ENCODE data around the gene DCLK3. TPM values are rescaled to one million over a fixed set of nuclear protein-coding genes. Genes with fewer than 3 reads are reported as not detected.

DCLK3 gene
- total RNA-seq, 1 experiment from 2014 or later = not detected

DNA sequence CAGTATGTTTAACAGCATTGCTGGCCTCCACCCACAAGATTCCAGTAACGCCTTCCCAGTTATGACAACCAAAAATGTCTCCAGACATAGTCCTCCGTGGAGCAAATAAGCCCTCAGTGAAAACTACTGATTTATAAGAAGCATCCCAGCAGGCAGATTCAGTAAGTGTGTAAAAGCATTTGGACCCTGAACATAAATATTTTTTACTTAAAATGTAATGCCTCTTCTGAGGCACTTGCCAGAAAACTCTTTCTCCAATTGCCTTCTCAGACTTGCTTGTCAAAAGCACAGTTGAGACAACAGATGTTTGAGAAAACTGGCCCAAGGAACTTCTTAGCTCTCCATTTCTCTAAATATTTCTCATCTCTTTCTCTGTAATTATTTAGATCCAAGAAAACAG is 31.8 kb upstream of the DCLK3 start:
- no peak overlapping the region for H3K27ac Mint-ChIP-seq (ENCODE audit: unreplicated experiment)
- BruUV-seq (replicated peaks) = no TSS peak
- no peaks in the 10 kb centered on the region for H3K4me1 Mint-ChIP-seq (ENCODE audit: low read depth, unreplicated experiment)
- H3K4me3 Mint-ChIP-seq (ENCODE audit: low read depth, unreplicated experiment) = no peak overlapping the region
- H3K9me3 Mint-ChIP-seq (ENCODE audit: low read depth, unreplicated experiment) = no peaks in the 10 kb centered on the region
- H3K27me3 Mint-ChIP-seq (ENCODE audit: unreplicated experiment) = peaks cover 53% of the 10 kb centered on the region
- intact Hi-C loops (cut with micrococcal nuclease; ENCODE audit: unreplicated experiment) = no loop called here
- CTCF ChIA-PET = no interaction called here
- H3K36me3 Mint-ChIP-seq (ENCODE audit: insufficient read depth, unreplicated experiment) = no peaks in the 10 kb centered on the region
- no peak for DNase-seq
- TF ChIP-seq, protein P1, sequence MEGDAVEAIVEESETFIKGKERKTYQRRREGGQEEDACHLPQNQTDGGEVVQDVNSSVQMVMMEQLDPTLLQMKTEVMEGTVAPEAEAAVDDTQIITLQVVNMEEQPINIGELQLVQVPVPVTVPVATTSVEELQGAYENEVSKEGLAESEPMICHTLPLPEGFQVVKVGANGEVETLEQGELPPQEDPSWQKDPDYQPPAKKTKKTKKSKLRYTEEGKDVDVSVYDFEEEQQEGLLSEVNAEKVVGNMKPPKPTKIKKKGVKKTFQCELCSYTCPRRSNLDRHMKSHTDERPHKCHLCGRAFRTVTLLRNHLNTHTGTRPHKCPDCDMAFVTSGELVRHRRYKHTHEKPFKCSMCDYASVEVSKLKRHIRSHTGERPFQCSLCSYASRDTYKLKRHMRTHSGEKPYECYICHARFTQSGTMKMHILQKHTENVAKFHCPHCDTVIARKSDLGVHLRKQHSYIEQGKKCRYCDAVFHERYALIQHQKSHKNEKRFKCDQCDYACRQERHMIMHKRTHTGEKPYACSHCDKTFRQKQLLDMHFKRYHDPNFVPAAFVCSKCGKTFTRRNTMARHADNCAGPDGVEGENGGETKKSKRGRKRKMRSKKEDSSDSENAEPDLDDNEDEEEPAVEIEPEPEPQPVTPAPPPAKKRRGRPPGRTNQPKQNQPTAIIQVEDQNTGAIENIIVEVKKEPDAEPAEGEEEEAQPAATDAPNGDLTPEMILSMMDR (IDR thresholded peaks at IDR 0.05; ENCODE audit: unreplicated experiment) = no peak

DNA sequence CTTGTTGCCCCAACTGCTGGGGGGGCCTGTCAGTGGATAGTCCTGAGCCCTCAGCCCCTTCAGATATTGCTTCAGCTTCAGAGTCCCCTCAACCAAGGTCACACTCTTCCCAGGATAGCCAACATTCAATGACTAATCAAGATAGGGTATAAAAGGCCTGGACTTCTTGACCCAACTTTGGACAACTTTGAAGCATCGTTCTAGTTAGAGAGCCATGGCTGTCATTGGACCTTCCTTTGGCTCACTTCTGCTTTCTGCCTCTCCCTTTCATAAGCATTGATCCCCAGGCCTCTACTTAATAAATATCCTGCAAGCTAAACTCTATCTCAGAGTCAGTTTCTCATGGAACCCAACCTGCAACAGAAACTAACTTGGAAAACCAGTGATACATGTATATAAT is 31.3 kb upstream of the DCLK3 start:
- BruUV-seq (replicated peaks) = no TSS peak
- DNase-seq = no peak
- intact Hi-C loops (cut with micrococcal nuclease; ENCODE audit: unreplicated experiment) = no loop called here
- Mint-ChIP-seq H3K36me3 (ENCODE audit: insufficient read depth, unreplicated experiment) (no peaks in the 10 kb centered on the region), H3K27me3 (ENCODE audit: unreplicated experiment) (peaks cover 53% of the 10 kb centered on the region), H3K9me3 (ENCODE audit: low read depth, unreplicated experiment) (no peaks in the 10 kb centered on the region), H3K27ac (ENCODE audit: unreplicated experiment) (no peak overlapping the region), H3K4me3 (ENCODE audit: low read depth, unreplicated experiment) (no peak overlapping the region), H3K4me1 (ENCODE audit: low read depth, unreplicated experiment) (no peaks in the 10 kb centered on the region)
- TF ChIP-seq, protein P1 (IDR thresholded peaks at IDR 0.05; ENCODE audit: unreplicated experiment) = no peak
- CTCF ChIA-PET = no interaction called here

DNA sequence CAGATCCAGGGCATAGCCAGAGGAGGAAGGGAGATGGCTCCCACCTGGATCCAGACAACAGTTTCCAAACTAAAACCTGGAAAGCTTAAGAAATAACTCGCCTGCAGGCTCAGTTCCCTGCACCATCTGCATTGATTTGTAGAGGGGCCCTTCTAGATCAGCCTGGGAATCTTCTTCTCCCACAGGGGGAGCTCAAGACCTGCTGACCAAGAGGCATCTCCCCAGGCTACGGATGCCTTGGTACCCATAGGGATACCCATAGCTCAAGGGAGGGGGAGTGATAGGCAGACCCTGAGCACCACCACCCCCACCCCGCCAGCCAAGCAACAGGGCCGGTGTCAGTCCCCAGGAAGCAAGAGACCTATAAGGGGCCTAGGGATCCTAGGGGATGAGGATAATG is 28.0 kb upstream of the DCLK3 start:
- DNase-seq = peak; percentile 48
- Mint-ChIP-seq H3K4me3 (ENCODE audit: low read depth, unreplicated experiment) (no peak overlapping the region), H3K9me3 (ENCODE audit: low read depth, unreplicated experiment) (no peaks in the 10 kb centered on the region), H3K27ac (ENCODE audit: unreplicated experiment) (no peak overlapping the region), H3K36me3 (ENCODE audit: insufficient read depth, unreplicated experiment) (no peaks in the 10 kb centered on the region), H3K27me3 (ENCODE audit: unreplicated experiment) (peaks cover 75% of the 10 kb centered on the region), H3K4me1 (ENCODE audit: low read depth, unreplicated experiment) (no peaks in the 10 kb centered on the region)
- BruUV-seq (replicated peaks) = no TSS peak
- TF ChIP-seq, protein P1 (IDR thresholded peaks at IDR 0.05; ENCODE audit: unreplicated experiment) = no peak
- intact Hi-C loops (cut with micrococcal nuclease; ENCODE audit: unreplicated experiment) = loop anchor here (2.0 kb wide), 2 partner anchors 76 to 166 kb away; no protein-coding TSS in a partner anchor
- CTCF ChIA-PET = interaction anchor here (0.6 to 1.7 kb wide), 5 partner anchors 20 to 385 kb away, joined by 3 to 10 read pairs (median 3); no protein-coding TSS in a partner anchor

DNA sequence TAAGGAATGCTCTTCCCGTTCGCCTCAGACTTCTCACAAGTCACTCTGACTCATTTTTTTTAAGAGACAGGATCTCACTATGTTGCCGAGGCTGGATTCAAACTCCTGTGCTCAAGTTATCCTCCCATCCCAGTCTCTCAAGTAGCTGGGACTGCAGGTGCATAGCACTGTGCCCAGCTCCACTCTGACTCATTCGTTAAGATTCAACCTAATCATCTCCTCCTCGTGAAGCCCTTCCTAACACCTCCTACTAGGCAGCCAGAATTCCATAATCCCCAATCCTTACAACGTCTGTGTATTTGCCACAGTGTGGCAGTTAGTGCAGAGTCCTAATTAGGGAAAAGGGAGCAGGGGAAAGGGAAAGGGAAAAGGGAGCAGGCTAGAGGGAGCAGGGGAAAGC is 26.4 kb upstream of the DCLK3 start:
- no peak overlapping the region for H3K4me3 Mint-ChIP-seq (ENCODE audit: low read depth, unreplicated experiment)
- H3K4me1 Mint-ChIP-seq (ENCODE audit: low read depth, unreplicated experiment) = no peaks in the 10 kb centered on the region
- peaks cover 88% of the 10 kb centered on the region for H3K27me3 Mint-ChIP-seq (ENCODE audit: unreplicated experiment)
- CTCF ChIA-PET = no interaction called here
- intact Hi-C loops (cut with micrococcal nuclease; ENCODE audit: unreplicated experiment) = no loop called here
- no peak overlapping the region for H3K27ac Mint-ChIP-seq (ENCODE audit: unreplicated experiment)
- TF ChIP-seq, protein P1 (IDR thresholded peaks at IDR 0.05; ENCODE audit: unreplicated experiment) = no peak
- no peaks in the 10 kb centered on the region for H3K9me3 Mint-ChIP-seq (ENCODE audit: low read depth, unreplicated experiment)
- no peaks in the 10 kb centered on the region for H3K36me3 Mint-ChIP-seq (ENCODE audit: insufficient read depth, unreplicated experiment)
- no TSS peak for BruUV-seq (replicated peaks)
- DNase-seq = no peak
